Germinal center (tissue), 1 donor: ENCODE results near the gene NMRK1.

Source experiments
- DNase-seq: peaks from one replicate; pipeline ENCODE4 v3.0.0; 2012; ENCODE audit warnings: mixed read lengths, low spot score

Gene NMRK1

DNA sequence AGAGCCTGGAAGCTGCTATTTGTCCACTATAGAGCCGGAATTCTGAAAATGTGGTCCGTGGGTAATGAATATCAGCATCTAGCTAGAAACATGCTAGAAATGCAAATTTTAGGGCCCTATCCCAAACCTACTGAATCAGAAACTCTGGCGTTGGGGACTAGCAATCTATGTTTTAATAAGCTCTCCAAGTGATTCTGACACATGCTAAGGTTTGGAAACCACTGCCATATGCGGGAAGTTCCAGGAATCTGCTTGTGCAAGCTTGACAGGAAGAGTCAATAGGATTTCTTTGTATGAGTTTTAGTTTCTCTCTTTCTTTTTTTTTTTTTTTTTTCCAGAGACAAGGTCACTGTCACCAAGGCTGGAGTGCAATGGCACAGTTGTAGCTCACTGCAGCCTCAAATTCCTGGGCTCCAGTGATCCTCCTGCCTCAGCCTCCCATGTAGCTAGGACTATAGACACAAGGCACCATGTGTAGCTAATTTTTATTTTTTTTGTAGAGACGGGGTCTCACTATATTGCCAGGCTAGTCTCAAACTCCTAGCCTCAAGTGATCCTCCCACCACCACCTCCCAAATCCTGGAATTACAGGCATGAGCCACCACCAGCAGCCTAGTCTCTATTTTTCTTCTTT lies 33.5 kb downstream of the NMRK1 start:
- no peak for DNase-seq

DNA sequence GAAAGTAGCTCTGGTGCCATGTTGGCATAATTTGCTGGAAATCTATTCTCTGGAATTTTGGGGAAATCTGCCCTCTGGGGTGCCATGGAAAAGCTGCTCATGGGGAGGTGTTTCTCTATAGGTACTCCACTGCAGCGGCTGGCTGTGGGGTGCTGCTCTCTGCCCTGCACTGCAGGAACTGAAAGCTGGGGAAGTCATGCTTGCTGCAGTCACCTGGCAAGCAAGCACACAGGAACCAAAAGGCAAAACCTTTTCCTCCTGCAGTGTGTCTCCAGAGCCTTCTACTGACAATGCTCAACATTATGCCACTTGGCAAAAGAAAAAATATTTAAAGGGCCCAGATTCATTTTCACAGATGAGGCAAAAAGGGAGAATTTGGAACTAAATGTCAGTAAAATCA lies 34.1 kb downstream of the NMRK1 start:
- DNase-seq = peak; percentile 38

DNA sequence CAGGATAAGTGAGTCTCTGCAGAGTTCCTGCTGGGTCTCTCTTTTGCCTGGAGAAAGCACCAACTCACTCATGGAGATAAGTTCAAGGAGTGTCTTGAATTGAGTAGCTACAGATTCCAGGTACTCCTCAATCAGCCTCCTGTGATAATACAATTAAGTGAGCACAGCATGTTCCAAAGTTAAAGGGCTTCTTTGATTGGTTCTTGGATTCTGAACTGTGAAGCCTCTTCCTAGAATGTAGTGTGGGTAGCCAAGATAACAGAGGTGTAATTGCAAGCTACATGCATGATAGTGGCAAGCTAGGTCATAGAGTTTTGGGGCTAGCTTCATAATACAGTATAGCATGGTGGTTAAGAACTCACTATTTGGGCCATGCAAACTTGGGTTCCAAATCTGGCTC lies 36.7 kb downstream of the NMRK1 start:
- no peak for DNase-seq

DNA sequence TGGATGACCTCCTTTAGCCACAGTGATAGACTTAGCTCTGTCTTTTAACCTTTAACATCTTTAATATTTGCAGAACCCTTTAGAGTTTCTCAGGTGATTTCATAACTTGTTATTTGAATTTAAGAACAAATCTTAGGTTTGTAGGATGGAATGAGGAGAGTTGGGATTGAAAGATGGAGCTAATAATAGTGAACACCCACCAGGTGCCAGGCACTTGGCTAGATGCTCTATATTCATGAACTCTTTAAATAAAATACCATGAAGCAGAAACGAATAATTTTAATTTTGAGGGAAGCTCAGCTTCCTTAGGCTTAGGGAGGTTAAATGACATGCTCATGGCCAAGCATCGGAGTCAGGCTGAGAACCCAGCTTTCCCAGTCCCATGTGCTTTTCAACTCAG lies 40.4 kb downstream of the NMRK1 start:
- no peak for DNase-seq

DNA sequence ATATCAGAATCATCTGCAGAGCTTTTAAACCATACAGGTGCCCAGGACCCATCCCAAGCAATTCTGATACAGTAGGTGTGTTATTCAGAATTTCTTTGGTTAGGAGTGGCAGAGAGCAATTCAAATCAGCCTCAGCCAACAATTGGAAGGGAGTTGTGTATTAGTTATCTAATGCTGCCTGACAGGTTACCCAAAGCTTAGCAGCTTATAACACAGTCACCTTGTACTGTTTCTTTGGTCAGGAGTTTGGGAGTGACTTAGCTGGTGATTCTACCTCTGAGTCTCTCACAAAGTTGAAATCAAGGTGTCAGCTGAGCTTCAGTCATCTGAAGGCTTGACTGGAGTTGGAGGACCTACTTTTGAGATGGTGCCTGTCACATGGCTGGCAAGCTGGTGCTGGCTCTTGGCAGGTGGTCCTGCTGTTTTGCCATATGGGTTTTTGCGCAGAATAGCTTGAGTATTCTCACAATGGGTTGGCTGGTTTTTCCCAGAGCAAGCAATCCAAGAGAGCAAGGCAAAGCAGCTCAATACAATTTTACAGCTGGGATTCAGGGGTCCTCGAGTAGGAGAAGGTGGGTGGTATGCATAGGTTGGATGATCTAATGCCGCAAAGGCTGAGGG lies 41.1 kb downstream of the NMRK1 start:
- DNase-seq = no peak

DNA sequence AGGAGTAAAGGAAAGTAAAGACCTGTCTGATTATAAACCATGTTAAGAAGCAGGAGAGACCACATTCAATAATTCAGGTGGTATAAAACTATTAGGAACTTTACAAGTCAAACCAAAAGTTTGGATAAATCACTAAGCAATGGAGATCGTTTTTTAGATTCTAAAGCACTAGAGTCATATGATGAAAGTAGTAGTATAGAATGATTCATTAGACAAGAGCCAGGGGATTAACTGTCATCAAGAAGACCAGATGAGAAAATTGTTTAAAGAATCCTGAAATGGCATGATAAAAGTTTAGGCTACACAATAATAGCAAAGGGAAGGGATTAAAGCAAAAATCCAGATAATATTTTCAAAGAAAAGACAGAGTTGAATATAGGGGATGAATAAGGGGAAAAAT lies 46.9 kb downstream of the NMRK1 start:
- no peak for DNase-seq

DNA sequence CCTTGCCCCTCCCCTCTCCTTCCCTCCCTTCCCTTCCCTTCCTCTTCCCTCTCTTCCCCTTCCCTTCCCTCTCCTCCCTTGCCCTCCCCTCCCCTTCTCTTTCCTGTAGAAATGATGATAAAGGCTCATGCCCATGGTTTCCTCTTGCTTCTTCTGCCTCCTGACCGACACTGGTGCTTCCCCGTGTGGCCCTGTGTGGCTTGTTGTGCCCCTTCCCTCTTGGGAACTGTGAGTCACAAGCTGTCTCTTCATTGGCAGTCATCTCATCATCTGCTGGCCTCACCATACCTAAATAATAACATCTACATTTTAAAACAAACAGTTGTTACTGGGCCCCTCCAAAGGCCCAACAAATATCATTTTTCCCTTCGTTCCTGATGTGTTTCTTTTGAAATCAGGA lies 48.2 kb downstream of the NMRK1 start:
- no peak for DNase-seq

DNA sequence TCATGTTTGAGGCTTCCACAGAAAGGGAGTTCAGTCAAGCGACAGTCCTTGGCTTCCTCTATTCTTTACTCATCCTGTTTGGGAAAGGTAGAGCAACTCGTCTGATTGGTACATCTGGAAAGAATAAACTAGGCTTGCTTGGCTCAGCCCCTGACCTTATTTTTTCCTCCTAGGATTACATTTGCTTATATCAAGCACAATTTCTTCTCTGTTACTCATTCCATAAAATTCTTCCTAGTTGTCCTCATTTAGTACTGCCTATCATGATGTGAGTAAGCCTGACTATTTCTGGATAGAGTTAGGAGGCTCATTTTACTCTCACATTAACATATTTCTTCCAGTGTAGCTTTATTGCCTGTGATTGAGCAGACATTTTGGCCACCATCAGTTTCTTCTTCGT lies 48.9 kb downstream of the NMRK1 start:
- no peak for DNase-seq

DNA sequence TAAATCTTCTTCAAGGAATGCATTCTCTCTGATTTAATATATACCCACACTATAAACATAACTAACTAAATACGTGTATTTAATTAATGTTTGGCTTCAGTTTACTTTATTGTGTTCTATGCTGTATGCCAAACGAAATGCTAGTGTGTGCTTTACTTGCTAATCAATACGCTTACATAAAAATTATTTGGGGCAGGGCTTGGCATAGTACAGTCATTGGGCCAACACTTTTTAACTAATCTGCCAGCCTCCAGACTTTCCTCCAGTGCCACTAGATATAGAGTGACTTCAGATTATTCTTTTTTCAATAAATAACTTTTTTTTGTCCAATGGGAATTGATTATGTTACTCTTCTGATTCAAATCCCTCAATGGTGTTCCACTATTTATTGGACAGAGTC lies 51.2 kb downstream of the NMRK1 start:
- DNase-seq = no peak

DNA sequence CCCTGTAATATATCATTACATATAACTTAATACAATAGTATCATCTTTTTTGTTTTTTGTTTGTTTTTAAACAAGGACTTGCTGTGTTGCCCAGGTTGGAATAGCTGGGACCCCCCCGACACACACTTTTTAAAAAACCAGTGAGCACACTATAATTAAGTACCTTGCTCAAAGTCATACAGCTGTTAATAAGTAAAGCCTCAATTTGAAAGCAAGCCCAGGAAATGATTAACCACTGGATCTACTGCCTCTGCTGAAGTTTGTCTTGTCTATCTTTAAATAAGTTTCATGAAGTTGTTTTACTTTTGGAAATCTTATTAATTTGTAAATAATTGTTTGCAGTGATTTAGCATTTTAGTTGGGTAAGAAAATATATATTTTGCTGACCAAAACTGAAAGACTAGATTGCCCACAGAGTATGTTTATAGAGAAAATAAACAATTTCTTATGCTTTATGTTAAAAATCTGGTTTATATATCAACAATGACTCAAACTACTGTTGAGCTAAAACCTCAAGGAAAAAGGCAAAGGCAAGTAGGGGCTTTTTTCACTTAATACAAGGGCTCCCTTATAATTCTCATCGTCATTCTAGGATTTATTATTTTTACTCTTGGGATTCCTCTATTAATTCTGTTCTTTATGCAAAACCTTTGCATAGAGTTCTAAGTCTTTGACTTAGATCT lies 54.0 kb downstream of the NMRK1 start:
- DNase-seq = no peak

DNA sequence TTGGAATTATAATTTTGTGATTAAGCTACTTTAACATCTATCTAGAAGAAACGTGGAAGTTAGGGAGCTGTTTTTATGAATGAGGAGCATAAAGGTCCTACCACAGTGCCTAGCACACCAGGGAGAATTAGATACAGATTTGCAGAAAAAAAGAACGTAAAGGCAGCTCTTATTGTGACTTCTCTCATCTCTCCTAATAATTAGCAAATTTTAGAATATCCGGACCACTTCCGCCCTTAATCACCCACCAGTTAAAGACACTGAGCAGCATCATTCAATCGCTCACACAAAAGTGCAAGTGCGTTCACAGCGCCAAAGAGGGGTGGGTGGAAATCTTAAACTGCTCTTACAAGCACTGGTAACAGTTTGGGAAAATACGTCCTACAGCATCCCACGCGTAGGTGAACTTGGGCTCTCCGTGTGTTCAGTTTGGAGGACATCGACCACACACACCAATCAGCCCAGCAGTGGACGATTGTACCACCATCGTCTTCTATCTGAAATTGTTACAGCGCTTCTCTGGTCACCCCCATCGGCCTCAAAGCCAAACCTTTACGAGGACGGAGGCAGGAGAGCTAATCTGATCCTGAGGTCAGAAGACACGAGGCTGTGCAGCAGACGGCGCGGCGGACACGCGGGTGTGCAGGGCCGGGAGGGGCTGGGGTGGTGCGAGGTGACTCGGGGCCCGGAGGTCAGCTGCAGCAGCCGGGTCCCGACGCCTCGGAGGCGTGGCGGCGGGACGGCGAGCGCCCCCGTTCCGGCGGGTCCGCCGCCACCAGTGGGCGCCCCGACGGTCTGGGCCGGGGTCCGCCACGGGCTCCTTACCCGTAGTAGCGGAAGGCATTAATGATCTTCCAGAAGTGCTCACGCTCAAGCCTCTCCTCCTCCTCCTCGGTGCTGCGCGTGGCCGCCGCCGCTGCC lies 60.5 kb downstream of the NMRK1 start:
- peak; percentile 61 for DNase-seq

DNA sequence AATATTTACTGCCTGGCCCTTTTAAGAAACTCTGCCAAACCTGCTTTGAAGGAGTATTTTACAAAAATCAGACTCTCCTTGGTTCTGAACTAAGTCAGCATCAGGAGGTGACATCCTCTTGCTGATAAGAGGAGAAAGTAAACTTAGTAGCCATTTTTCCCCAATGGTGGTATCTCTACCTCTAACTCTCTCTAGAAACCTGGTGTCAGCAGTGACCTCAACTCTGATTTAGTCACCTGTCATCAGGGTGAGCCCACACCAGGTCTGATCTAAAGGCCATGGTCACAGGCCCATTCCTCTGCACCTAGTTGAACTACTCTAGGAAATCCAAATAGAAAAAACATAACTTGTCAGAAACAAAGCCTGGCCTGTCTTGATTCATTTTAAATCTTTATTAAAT lies 64.1 kb downstream of the NMRK1 start:
- DNase-seq = no peak

DNA sequence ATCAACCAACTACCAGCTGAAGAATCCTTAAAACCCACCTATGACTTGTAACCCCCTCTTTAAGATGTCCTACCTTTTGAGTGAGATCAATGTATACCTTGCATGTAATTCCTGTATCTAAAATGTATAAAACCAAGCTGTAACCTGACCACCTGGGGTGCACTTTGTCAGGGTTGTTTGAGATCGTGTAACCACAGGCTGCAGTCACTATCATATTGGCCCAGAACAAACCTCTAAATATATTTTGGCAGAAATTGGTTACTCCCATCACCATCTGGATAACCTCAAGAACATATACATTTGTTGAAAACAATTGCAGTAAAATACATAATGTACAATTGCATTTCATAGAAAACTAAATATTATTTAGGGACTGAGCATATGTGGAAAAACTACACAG lies 68.3 kb downstream of the NMRK1 start:
- DNase-seq = no peak

DNA sequence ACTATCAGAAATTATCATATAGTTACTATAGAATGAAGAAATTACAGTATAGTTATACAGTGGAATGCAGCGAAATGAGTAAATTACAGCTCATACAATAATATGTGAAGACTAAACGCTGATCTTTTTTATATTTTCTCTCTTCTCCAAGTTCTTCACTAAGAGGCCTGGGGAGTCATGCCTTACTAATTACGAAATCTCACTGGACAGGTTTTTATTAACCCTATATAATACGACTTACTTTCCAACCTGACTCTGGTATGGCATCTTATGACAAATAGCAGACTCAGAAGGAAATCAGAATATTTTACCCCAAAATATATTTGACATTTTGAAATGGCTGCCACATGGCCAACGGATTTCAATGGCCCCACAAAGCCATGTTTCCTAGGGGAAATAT lies 68.9 kb downstream of the NMRK1 start:
- no peak for DNase-seq

DNA sequence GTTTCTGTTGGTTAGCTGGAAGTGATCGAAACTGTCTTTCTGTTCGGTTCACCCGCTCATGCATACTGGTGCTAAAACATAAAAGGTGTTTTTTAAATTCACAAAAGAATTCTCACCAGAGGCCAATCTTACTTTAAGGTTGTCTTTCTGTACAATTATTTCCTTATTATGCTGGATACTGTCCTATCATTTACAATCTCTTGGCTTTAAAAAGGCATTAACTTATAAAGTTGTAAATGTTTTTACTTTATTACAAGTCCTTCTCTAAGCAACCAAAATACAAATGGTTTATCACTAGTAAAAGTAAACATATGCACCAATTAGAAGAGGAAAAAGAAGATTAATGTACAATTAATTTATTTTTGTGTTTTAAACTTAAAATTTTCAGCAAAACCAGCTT lies 70.6 kb downstream of the NMRK1 start:
- DNase-seq = no peak

DNA sequence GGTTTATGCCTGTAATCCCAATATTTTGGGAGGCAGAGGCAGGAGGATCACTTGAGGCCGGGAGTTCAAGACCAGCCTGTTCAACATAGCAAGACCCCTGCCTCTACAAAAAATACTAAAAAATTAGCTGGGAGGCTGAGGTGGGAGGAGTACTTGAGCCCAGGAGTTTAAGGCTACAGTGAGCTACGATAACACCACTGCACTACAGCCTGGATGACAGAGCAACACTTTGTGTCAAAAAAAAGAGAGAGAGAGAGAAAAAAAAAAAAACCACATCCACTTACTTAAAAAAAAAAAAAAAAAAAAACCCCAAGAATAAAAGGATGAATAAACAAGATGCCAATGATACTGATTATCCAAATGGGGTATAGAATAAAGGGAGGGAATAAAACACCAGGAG lies 74.2 kb downstream of the NMRK1 start:
- no peak for DNase-seq
